HepG2 (cell line): ENCODE measurements around the gene LMOD1. TPM values are rescaled to one million over a fixed set of nuclear protein-coding genes. Genes with fewer than 3 reads are reported as not detected.

ENCODE experiments used
- ATF2 ChIP-seq: sonication (generic); formaldehyde crosslinking; IDR thresholded peaks from 2 replicates; pipeline ENCODE4 v1.4.0; 2020; ENCODE audit warnings: missing genetic modification reagents
- BCLAF1 ChIP-seq: fragments of 450-650 bp; IDR thresholded peaks from 2 replicates; pipeline ENCODE4 v1.6.1; 2017; ENCODE audit warnings: mild to moderate bottlenecking
- EEA1 ChIP-seq: sonication (generic); formaldehyde crosslinking; IDR thresholded peaks from 2 replicates; pipeline ENCODE4 v1.5.1; 2020; ENCODE audit warnings: mild to moderate bottlenecking, missing genetic modification reagents, borderline replicate concordance
- FOXK2 ChIP-seq: fragments of 450-650 bp; IDR thresholded peaks from 2 replicates; pipeline ENCODE4 v1.6.1; 2016
- IRF2 ChIP-seq: IDR thresholded peaks from 2 replicates; pipeline ENCODE4 v1.6.1; 2018; ENCODE audit warnings: missing genetic modification reagents, missing compliant biosample characterization
- PCBP1 ChIP-seq: fragments of 200-400 bp; formaldehyde crosslinking; IDR thresholded peaks from 2 replicates; pipeline ENCODE4 v1.6.1; 2017; ENCODE audit warnings: mild to moderate bottlenecking, low read depth, low read length, borderline replicate concordance
- YEATS4 ChIP-seq: sonication (generic); formaldehyde crosslinking; IDR thresholded peaks from 2 replicates; pipeline ENCODE4 v1.4.0; 2020; ENCODE audit warnings: missing genetic modification reagents, borderline replicate concordance
- ZHX2 ChIP-seq, 2 experiments: sonication (generic) in 1 of 2; formaldehyde crosslinking in 1 of 2; IDR thresholded peaks; 2 replicates each; pipeline versions ENCODE4 v1.6.1 to v1.9.0; 2014 to 2022; ENCODE audit warnings: antibody characterized with exemption in 1 of 2, borderline replicate concordance in 1 of 2, inconsistent platforms in 1 of 2, low read depth in 1 of 2, missing genetic modification reagents in 1 of 2
- ZNF142 ChIP-seq: sonication (generic); formaldehyde crosslinking; IDR thresholded peaks from 2 replicates; pipeline ENCODE4 v1.4.0; 2020; ENCODE audit warnings: missing genetic modification reagents
- ZNF597 ChIP-seq: sonication (generic); formaldehyde crosslinking; IDR thresholded peaks from 2 replicates; pipeline ENCODE4 v1.5.0; 2020; ENCODE audit warnings: missing genetic modification reagents
- polyA plus RNA-seq, 8 experiments: library from polyadenylated mRNA; depleted of rRNA in 3 of 8; stranded (reverse) in 7 of 8; unstranded in 1 of 8; fragments of >200 nt; fragmentation: Illumina TruSeq in 4 of 8; extraction: Trizol in 4 of 8; gene quantifications; 2 replicates each; pipeline versions ENCODE4 v1.2.1 to v1.2.3, GENCODE V29; 2011 to 2016; ENCODE audit warnings: low read depth in 4 of 8, missing spikeins in 1 of 8, mixed read lengths in 1 of 8; ENCODE audit not compliant: insufficient read depth in 1 of 8
- total RNA-seq, 5 experiments: library from RNA; depleted of rRNA; stranded (reverse); fragments of >200 nt; fragmentation: Illumina TruSeq; extraction: Trizol; gene quantifications; 2 replicates each; pipeline ENCODE4 v1.2.3, GENCODE V29; 2016; ENCODE audit warnings: low read depth in 1 of 5

LMOD1 gene
- total and polyA plus RNA-seq, 2 of the 13 experiments (the other 11 are each of a cell fraction or from before 2014, with no cell fraction given): not detected

GRCh38 chr1:201982623-201983379 lies 36.5 kb upstream of the LMOD1 start, which contains the start of gene RNPEP (continued):
- no peak for TF ChIP-seq ZNF142 (CRISPR knock-in tag)
- TF ChIP-seq YEATS4: peak; percentile 79
- no peak for TF ChIP-seq IRF2 (CRISPR knock-in tag)
- 0 out of 2 replicates have a peak, but pooled peaks have one; percentile 35 for TF ChIP-seq EEA1 (CRISPR knock-in tag)
- no peak for TF ChIP-seq ZNF597 (CRISPR knock-in tag)
- no peak for TF ChIP-seq ZHX2 (IDR thresholded peaks at IDR 0.05; ENCODE audit: low read depth)
- TF ChIP-seq ZHX2 (CRISPR knock-in tag; IDR thresholded peaks at IDR 0.05; ENCODE audit: borderline replicate concordance): peak; percentile 57; the same call in 1 of the 2 replicates
- TF ChIP-seq BCLAF1: no peak
- TF ChIP-seq FOXK2: no peak
- no peak for TF ChIP-seq PCBP1
- TF ChIP-seq ATF2: no peak; the same call in 1 of the 2 replicates
